ENCODE measurements around the gene BANP.
A peak's percentile ranks its signal among the peaks of the same experiment; 100 is the strongest.

Gene BANP

GRCh38 chr16:87938412-87938949, 12.8 kb upstream of the BANP start:
- H2AK5ac ChIP-seq (ENCODE audit: low read length, severe bottlenecking) = no peak overlapping the region
- H3K9ac ChIP-seq (ENCODE audit: low read length) = no peak overlapping the region
- H3K27me3 ChIP-seq (ENCODE audit: control insufficient read depth in 1 of 2, insufficient read depth in 1 of 2, low read length in 2 of 2) = peaks cover 9 to 10% of the 10 kb centered on the region in 2 experiments
- WGBS = 94% methylated on average over 4 of the region's 4 CpGs
- H2BK5ac ChIP-seq (ENCODE audit: low read depth, low read length, poor library complexity, severe bottlenecking) = no peak overlapping the region
- H3K79me1 ChIP-seq (replicated peaks; ENCODE audit: low read length, poor library complexity, severe bottlenecking) = no peaks in the 10 kb centered on the region
- H2BK120ac ChIP-seq (ENCODE audit: low read depth, low read length) = no peak overlapping the region
- H2BK15ac ChIP-seq (ENCODE audit: low read depth, poor library complexity, severe bottlenecking) = no peak overlapping the region
- H4K91ac ChIP-seq (ENCODE audit: low read length) = no peak overlapping the region
- H3K4me2 ChIP-seq (ENCODE audit: low read length, poor library complexity, severe bottlenecking) = no peak overlapping the region
- no peak overlapping the region for H3K4ac ChIP-seq (ENCODE audit: low read depth in 1 of 2, low read length in 2 of 2)
- H3K18ac ChIP-seq (ENCODE audit: low read depth in 1 of 2, low read length in 2 of 2) = no peak overlapping the region
- no peak overlapping the region for H2BK12ac ChIP-seq (ENCODE audit: low read length in 2 of 2)
- no peak overlapping the region for H2AFZ ChIP-seq (ENCODE audit: low read depth, low read length)
- H3K36me3 ChIP-seq (ENCODE audit: control insufficient read depth in 1 of 2, insufficient read depth in 2 of 2, low read depth in 1 of 2, low read length in 2 of 2) = no peaks in the 10 kb centered on the region
- H4K8ac ChIP-seq (ENCODE audit: low read length) = no peak overlapping the region
- H3K9me3 ChIP-seq (ENCODE audit: control insufficient read depth, low read length) = no peaks in the 10 kb centered on the region
- no peak overlapping the region for H3K23ac ChIP-seq (ENCODE audit: low read length in 2 of 2)
- H3K14ac ChIP-seq (ENCODE audit: low read length in 2 of 2) = no peak overlapping the region
- H3K4me3 ChIP-seq (ENCODE audit: insufficient read depth in 1 of 2, low read depth in 1 of 2, low read length in 2 of 2) = no peak overlapping the region
- no peak for DNase-seq
- H3K27ac ChIP-seq (ENCODE audit: low read length, poor library complexity, severe bottlenecking) = no peak overlapping the region
- H3K4me1 ChIP-seq (ENCODE audit: control insufficient read depth, insufficient read depth, low read depth, low read length) = no peaks in the 10 kb centered on the region

- WGBS = 90% methylated on average over 13 of the region's 13 CpGs
- Histone ChIP-seq H3K4me3 (ENCODE audit: insufficient read depth in 1 of 2, low read depth in 1 of 2, low read length in 2 of 2) (no peak overlapping the region), H3K4ac (ENCODE audit: low read depth in 1 of 2, low read length in 2 of 2) (no peak overlapping the region), H3K79me1 (replicated peaks; ENCODE audit: low read length, poor library complexity, severe bottlenecking) (no peaks in the 10 kb centered on the region), H2AFZ (ENCODE audit: low read depth, low read length) (no peak overlapping the region), H4K91ac (ENCODE audit: low read length) (no peak overlapping the region), H3K36me3 (ENCODE audit: control insufficient read depth in 1 of 2, insufficient read depth in 2 of 2, low read depth in 1 of 2, low read length in 2 of 2) (no peaks in the 10 kb centered on the region), H3K14ac (ENCODE audit: low read length in 2 of 2) (no peak overlapping the region), H2BK15ac (ENCODE audit: low read depth, poor library complexity, severe bottlenecking) (no peak overlapping the region), H3K9me3 (ENCODE audit: control insufficient read depth, low read length) (no peaks in the 10 kb centered on the region), H2BK120ac (ENCODE audit: low read depth, low read length) (no peak overlapping the region), H3K27ac (ENCODE audit: low read length, poor library complexity, severe bottlenecking) (no peak overlapping the region), H3K4me1 (ENCODE audit: control insufficient read depth, insufficient read depth, low read depth, low read length) (no peaks in the 10 kb centered on the region), H2BK5ac (ENCODE audit: low read depth, low read length, poor library complexity, severe bottlenecking) (no peak overlapping the region), H3K4me2 (ENCODE audit: low read length, poor library complexity, severe bottlenecking) (no peak overlapping the region), H2AK5ac (ENCODE audit: low read length, severe bottlenecking) (no peak overlapping the region), H3K18ac (ENCODE audit: low read depth in 1 of 2, low read length in 2 of 2) (no peak overlapping the region), H3K9ac (ENCODE audit: low read length) (no peak overlapping the region), H3K23ac (ENCODE audit: low read length in 2 of 2) (no peak overlapping the region), H2BK12ac (ENCODE audit: low read length in 2 of 2) (no peak overlapping the region), H3K27me3 (ENCODE audit: control insufficient read depth in 1 of 2, insufficient read depth in 1 of 2, low read length in 2 of 2) (peaks cover 9 to 10% of the 10 kb centered on the region in 2 experiments), H4K8ac (ENCODE audit: low read length) (no peak overlapping the region)
- DNase-seq = no peak
These were observed 11.4 kb upstream of the BANP start for GRCh38 chr16:87939562-87940423.

- H3K79me1 ChIP-seq (replicated peaks; ENCODE audit: low read length, poor library complexity, severe bottlenecking) = no peaks in the 10 kb centered on the region
- H2AFZ ChIP-seq (ENCODE audit: low read depth, low read length) = no peak overlapping the region
- DNase-seq = no peak
- no peak overlapping the region for H3K23ac ChIP-seq (ENCODE audit: low read length in 2 of 2)
- H3K14ac ChIP-seq (ENCODE audit: low read length in 2 of 2) = no peak overlapping the region
- no peak overlapping the region for H2BK12ac ChIP-seq (ENCODE audit: low read length in 2 of 2)
- no peaks in the 10 kb centered on the region for H3K9me3 ChIP-seq (ENCODE audit: control insufficient read depth, low read length)
- H3K4ac ChIP-seq (ENCODE audit: low read depth in 1 of 2, low read length in 2 of 2) = no peak overlapping the region
- no peak overlapping the region for H3K18ac ChIP-seq (ENCODE audit: low read depth in 1 of 2, low read length in 2 of 2)
- H2AK5ac ChIP-seq (ENCODE audit: low read length, severe bottlenecking) = no peak overlapping the region
- no peak overlapping the region for H2BK5ac ChIP-seq (ENCODE audit: low read depth, low read length, poor library complexity, severe bottlenecking)
- H3K36me3 ChIP-seq (ENCODE audit: control insufficient read depth in 1 of 2, insufficient read depth in 2 of 2, low read depth in 1 of 2, low read length in 2 of 2) = no peaks in the 10 kb centered on the region
- no peak overlapping the region for H3K9ac ChIP-seq (ENCODE audit: low read length)
- no peak overlapping the region for H3K4me2 ChIP-seq (ENCODE audit: low read length, poor library complexity, severe bottlenecking)
- no peak overlapping the region for H2BK15ac ChIP-seq (ENCODE audit: low read depth, poor library complexity, severe bottlenecking)
- H3K27me3 ChIP-seq (ENCODE audit: control insufficient read depth in 1 of 2, insufficient read depth in 1 of 2, low read length in 2 of 2) = peaks cover 3 to 10% of the 10 kb centered on the region in 2 experiments
- H2BK120ac ChIP-seq (ENCODE audit: low read depth, low read length) = no peak overlapping the region
- no peaks in the 10 kb centered on the region for H3K4me1 ChIP-seq (ENCODE audit: control insufficient read depth, insufficient read depth, low read depth, low read length)
- H3K27ac ChIP-seq (ENCODE audit: low read length, poor library complexity, severe bottlenecking) = no peak overlapping the region
- H3K4me3 ChIP-seq (ENCODE audit: insufficient read depth in 1 of 2, low read depth in 1 of 2, low read length in 2 of 2) = no peak overlapping the region
- no peak overlapping the region for H4K91ac ChIP-seq (ENCODE audit: low read length)
- 69% methylated on average over 5 of the region's 5 CpGs for WGBS
- no peak overlapping the region for H4K8ac ChIP-seq (ENCODE audit: low read length)
These were observed 8.6 kb upstream of the BANP start for GRCh38 chr16:87942680-87943079.

GRCh38 chr16:87945351-87946042, 5.7 kb upstream of the BANP start:
- no peak overlapping the region for H3K14ac ChIP-seq (ENCODE audit: low read length in 2 of 2)
- H3K4me2 ChIP-seq (ENCODE audit: low read length, poor library complexity, severe bottlenecking) = no peak overlapping the region
- H3K18ac ChIP-seq (ENCODE audit: low read depth in 1 of 2, low read length in 2 of 2) = no peak overlapping the region
- H3K23ac ChIP-seq (ENCODE audit: low read length in 2 of 2) = no peak overlapping the region
- H4K8ac ChIP-seq (ENCODE audit: low read length) = no peak overlapping the region
- H2AFZ ChIP-seq (ENCODE audit: low read depth, low read length) = no peak overlapping the region
- H3K4me3 ChIP-seq (ENCODE audit: insufficient read depth in 1 of 2, low read depth in 1 of 2, low read length in 2 of 2) = peak overlapping the region in 1 of 2 experiments; percentile 64
- H2AK5ac ChIP-seq (ENCODE audit: low read length, severe bottlenecking) = no peak overlapping the region
- peak overlapping the region; percentile 76 for H3K9ac ChIP-seq (ENCODE audit: low read length)
- H3K27me3 ChIP-seq (ENCODE audit: control insufficient read depth in 1 of 2, insufficient read depth in 1 of 2, low read length in 2 of 2) = peaks cover 0 to 3% of the 10 kb centered on the region in 2 experiments
- no peak overlapping the region for H2BK120ac ChIP-seq (ENCODE audit: low read depth, low read length)
- H3K27ac ChIP-seq (ENCODE audit: low read length, poor library complexity, severe bottlenecking) = no peak overlapping the region
- H3K79me1 ChIP-seq (replicated peaks; ENCODE audit: low read length, poor library complexity, severe bottlenecking) = no peaks in the 10 kb centered on the region
- no peaks in the 10 kb centered on the region for H3K36me3 ChIP-seq (ENCODE audit: control insufficient read depth in 1 of 2, insufficient read depth in 2 of 2, low read depth in 1 of 2, low read length in 2 of 2)
- peaks cover 3% of the 10 kb centered on the region for H3K4me1 ChIP-seq (ENCODE audit: control insufficient read depth, insufficient read depth, low read depth, low read length)
- H2BK12ac ChIP-seq (ENCODE audit: low read length in 2 of 2) = no peak overlapping the region
- peak; percentile 43 for DNase-seq
- H3K9me3 ChIP-seq (ENCODE audit: control insufficient read depth, low read length) = no peaks in the 10 kb centered on the region
- H4K91ac ChIP-seq (ENCODE audit: low read length) = no peak overlapping the region
- no peak overlapping the region for H3K4ac ChIP-seq (ENCODE audit: low read depth in 1 of 2, low read length in 2 of 2)
- WGBS = 63% methylated on average over 22 of the region's 22 CpGs
- H2BK5ac ChIP-seq (ENCODE audit: low read depth, low read length, poor library complexity, severe bottlenecking) = no peak overlapping the region
- no peak overlapping the region for H2BK15ac ChIP-seq (ENCODE audit: low read depth, poor library complexity, severe bottlenecking)

All from mesenchymal stem cell (in vitro differentiated cells and primary cell).